ENCODE results near the gene AKR1C8. TPM values are rescaled to one million over a fixed set of nuclear protein-coding genes. Genes with fewer than 3 reads are reported as not detected.

AKR1C8 gene
- total and polyA plus RNA-seq, 11 donors: 0.19 to 0.72 (median 0.46) TPM; not detected in 6

DNA sequence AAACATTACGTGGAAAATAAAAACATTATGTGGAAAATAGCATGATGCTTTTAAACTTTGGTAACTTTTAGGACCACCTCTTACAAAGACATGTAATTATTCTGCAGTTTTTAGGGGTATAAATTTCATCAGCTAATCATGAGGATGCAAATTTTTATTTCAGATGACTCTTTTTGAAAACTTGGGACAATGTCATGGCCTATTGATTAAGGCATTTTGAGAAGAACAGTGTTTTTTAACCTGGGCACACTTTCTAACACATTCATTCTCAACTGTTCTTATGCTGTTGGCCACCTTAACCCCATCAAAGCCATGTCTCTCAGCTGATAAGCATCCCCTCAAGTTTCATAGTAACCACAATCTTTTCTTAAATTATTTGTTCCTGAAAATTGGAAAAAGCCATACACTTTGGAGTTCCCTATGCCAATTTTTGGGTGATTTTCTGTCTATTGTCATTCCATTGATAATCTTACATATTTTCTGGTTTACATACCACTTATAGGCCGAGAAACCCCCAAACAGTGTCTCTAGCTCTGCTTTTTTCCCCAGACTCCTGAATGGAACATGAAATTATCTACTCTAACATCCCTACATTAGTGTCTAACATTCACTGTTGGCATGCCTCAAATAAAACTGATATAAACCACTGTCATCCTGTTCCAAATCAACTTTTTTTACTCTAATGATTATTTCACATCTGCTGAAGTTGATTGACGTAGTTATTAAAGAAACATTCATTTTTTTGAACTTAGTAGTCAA, 76.1 kb downstream of the AKR1C8 start:
- no peak for TF ChIP-seq POLR2A (IDR thresholded peaks at IDR 0.05)
- TF ChIP-seq, protein P1, sequence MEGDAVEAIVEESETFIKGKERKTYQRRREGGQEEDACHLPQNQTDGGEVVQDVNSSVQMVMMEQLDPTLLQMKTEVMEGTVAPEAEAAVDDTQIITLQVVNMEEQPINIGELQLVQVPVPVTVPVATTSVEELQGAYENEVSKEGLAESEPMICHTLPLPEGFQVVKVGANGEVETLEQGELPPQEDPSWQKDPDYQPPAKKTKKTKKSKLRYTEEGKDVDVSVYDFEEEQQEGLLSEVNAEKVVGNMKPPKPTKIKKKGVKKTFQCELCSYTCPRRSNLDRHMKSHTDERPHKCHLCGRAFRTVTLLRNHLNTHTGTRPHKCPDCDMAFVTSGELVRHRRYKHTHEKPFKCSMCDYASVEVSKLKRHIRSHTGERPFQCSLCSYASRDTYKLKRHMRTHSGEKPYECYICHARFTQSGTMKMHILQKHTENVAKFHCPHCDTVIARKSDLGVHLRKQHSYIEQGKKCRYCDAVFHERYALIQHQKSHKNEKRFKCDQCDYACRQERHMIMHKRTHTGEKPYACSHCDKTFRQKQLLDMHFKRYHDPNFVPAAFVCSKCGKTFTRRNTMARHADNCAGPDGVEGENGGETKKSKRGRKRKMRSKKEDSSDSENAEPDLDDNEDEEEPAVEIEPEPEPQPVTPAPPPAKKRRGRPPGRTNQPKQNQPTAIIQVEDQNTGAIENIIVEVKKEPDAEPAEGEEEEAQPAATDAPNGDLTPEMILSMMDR (IDR thresholded peaks at IDR 0.05): no peak
- ATAC-seq: no peak
- H3K4me3 ChIP-seq: no peak overlapping the region
- DNase-seq: no peak
- H3K9me3 ChIP-seq: no peaks in the 10 kb centered on the region
- H3K27ac ChIP-seq: no peak overlapping the region
- intact Hi-C loops (cut with DNase I): loop anchor here in 1 of 10 donors (10.0 kb wide), 1 partner anchor 166 kb away; no protein-coding TSS in a partner anchor
- H3K4me1 ChIP-seq: no peaks in the 10 kb centered on the region
- no peaks in the 10 kb centered on the region for H3K27me3 ChIP-seq
- peaks cover 0 to 44% (median 21%) of the 10 kb centered on the region in 9 donors for H3K36me3 ChIP-seq
- 29 to 53% (median 42%) methylated on average over 3 of the region's 3 CpGs for WGBS, 4 donors

DNA sequence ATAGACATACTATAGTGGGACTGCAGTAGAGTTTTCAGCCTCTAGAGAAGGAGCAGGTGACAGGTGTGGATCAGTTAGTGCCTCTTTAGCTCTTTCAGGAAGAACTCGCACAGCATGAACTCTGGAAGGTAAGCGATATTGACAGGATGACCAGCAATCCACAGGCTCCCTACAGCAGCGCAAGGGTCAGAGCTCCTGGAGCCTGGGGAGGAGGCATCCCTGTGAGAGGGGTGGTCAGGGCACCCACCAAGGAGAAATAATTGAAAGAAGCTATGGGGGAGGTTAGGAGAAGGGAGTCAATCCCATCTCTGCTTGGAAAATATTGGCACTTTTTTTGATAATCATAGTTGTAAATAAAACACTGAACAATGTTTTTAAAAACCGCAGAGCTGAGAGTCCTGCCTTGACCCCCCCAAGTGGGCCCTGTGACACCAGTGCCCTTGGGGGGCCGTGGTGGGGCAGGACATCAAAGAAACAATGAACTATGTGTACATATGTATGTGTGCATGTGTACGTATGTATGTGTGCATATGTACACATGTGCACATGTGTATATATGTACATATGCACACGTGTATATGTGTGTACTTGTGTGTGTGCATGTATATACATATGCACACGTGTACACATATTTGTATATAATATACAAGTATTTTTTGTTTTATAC, 77.0 kb downstream of the AKR1C8 start:
- TF ChIP-seq, protein P1 (IDR thresholded peaks at IDR 0.05): no peak
- no peak for TF ChIP-seq POLR2A (IDR thresholded peaks at IDR 0.05)
- no peak overlapping the region for H3K4me3 ChIP-seq
- peaks cover 0 to 52% (median 25%) of the 10 kb centered on the region in 9 donors for H3K36me3 ChIP-seq
- H3K4me1 ChIP-seq: no peaks in the 10 kb centered on the region
- no peak overlapping the region for H3K27ac ChIP-seq
- H3K9me3 ChIP-seq: no peaks in the 10 kb centered on the region
- DNase-seq (no peak), ATAC-seq (no peak)
- intact Hi-C loops (cut with DNase I): loop anchor here in 1 of 10 donors (10.0 kb wide), 1 partner anchor 167 kb away; no protein-coding TSS in a partner anchor
- H3K27me3 ChIP-seq: no peaks in the 10 kb centered on the region
- 54 to 79% (median 62%) methylated on average over 8 of the region's 8 CpGs for WGBS, 4 donors

DNA sequence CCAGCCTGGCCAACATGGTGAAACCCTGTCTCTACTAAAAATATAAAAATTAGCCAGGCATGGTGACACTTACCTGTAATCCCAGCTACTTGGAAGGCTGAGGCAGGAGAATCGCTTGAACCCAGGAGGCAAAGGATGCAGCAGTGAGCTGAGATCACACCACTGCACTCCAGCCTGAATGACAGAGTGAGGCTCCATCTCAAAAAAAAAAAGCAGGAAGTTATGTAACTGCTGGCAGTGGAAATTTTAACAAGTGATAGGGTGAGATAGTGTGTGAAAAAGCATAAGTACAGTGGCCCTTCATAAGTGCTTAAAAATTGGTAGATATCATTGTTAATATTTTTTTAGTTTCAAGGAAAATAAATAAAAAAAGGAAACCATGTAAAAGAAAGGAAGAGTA, 78.4 kb downstream of the AKR1C8 start:
- H3K9me3 ChIP-seq: no peaks in the 10 kb centered on the region
- intact Hi-C loops (cut with DNase I): loop anchor here in 1 of 10 donors (10.0 kb wide), 1 partner anchor 168 kb away; no protein-coding TSS in a partner anchor
- no peaks in the 10 kb centered on the region for H3K4me1 ChIP-seq
- WGBS, 4 donors: 73 to 95% (median 86%) methylated on average over 1 of the region's 1 CpG
- no peak for DNase-seq
- H3K36me3 ChIP-seq: peaks cover 0 to 62% (median 32%) of the 10 kb centered on the region in 9 donors
- no peak overlapping the region for H3K4me3 ChIP-seq
- no peak for ATAC-seq
- no peak overlapping the region for H3K27ac ChIP-seq
- H3K27me3 ChIP-seq: no peaks in the 10 kb centered on the region
- TF ChIP-seq, protein P1 (IDR thresholded peaks at IDR 0.05): no peak
- TF ChIP-seq POLR2A (IDR thresholded peaks at IDR 0.05): no peak

DNA sequence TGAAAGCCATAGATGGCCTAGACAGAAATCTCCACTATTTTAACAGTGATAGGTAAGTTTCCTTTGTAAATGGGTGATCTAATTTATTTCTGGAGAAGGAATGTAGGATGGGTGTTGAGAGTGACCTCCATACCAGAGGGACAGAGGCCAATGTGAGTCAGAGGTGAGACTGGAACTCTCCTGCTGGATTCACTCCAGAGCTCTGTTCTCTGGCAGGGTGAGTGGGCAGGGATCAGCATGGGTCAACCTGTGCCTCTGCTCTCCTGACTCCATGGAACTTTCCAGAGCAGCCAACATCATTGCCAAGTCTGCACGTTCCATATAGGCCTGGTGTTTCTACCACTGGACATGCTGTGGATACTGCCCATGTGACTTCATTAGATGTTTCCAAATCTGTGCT, 79.3 kb downstream of the AKR1C8 start:
- H3K9me3 ChIP-seq: no peaks in the 10 kb centered on the region
- TF ChIP-seq POLR2A (IDR thresholded peaks at IDR 0.05): no peak
- TF ChIP-seq, protein P1 (IDR thresholded peaks at IDR 0.05): no peak
- no peaks in the 10 kb centered on the region for H3K4me1 ChIP-seq
- intact Hi-C loops (cut with DNase I): loop anchor here in 1 of 10 donors (10.0 kb wide), 1 partner anchor 169 kb away; no protein-coding TSS in a partner anchor
- H3K36me3 ChIP-seq: peaks cover 0 to 71% (median 42%) of the 10 kb centered on the region in 9 donors
- 70 to 93% (median 86%) methylated on average over 1 of the region's 1 CpG for WGBS, 4 donors
- ATAC-seq (no peak), DNase-seq (no peak)
- no peaks in the 10 kb centered on the region for H3K27me3 ChIP-seq
- H3K4me3 ChIP-seq: no peak overlapping the region
- H3K27ac ChIP-seq: no peak overlapping the region

Measured in heart left ventricle (tissue), 16 donors.